Activated CD4-positive, alpha-beta memory T cell treated with anti-CD3 and anti-CD28 coated beads for 36 hours (primary cell): ENCODE data around the gene CDHR2. TPM values are rescaled to one million over a fixed set of nuclear protein-coding genes. Genes with fewer than 3 reads are reported as not detected.

Source experiments
- CTCF ChIA-PET: fragments of 350-600 bp; sonication (Branson Sonifier 250); formaldehyde crosslinking; loops from one replicate; lab custom pipeline; 2021; ENCODE audit warnings: antibody characterized with exemption, inconsistent platforms; lab: Charles Lee
- POLR2A ChIA-PET: fragments of 350-600 bp; sonication (Branson Sonifier 250); formaldehyde crosslinking; loops from one replicate; lab custom pipeline; 2021; ENCODE audit warnings: antibody characterized with exemption; lab: Charles Lee
- DNase-seq: peaks from one replicate; pipeline ENCODE4 v3.0.0-alpha.2; 2020
- H3K27ac Mint-ChIP-seq: one replicate; pipeline ENCODE4 v1.8.0; 2021; ENCODE audit warnings: mixed read lengths
- H3K27me3 Mint-ChIP-seq: one replicate; pipeline ENCODE4 v1.8.0; 2021; ENCODE audit warnings: mixed read lengths
- H3K36me3 Mint-ChIP-seq: one replicate; pipeline ENCODE4 v1.8.0; 2021; ENCODE audit warnings: mixed read lengths
- H3K4me1 Mint-ChIP-seq: one replicate; pipeline ENCODE4 v1.8.0; 2021; ENCODE audit warnings: low read depth, mixed read lengths
- H3K4me3 Mint-ChIP-seq: one replicate; pipeline ENCODE4 v1.8.0; 2021; ENCODE audit warnings: mild to moderate bottlenecking, mixed read lengths
- H3K9me3 Mint-ChIP-seq: one replicate; pipeline ENCODE4 v1.8.0; 2021; ENCODE audit warnings: mixed read lengths
- intact Hi-C: fragments of 100-400 bp; cut with micrococcal nuclease; formaldehyde crosslinking; loops from one replicate; pipeline ENCODE4 v1.15.1; 2023
- microRNA-seq: library from miRNA; unstranded; fragments of <30 nt; microRNA quantifications from one replicate; pipeline ENCODE4 v1.2.0, GENCODE V29; 2022; ENCODE audit warnings: borderline number of aligned reads, borderline microRNAs expressed, borderline replicate concordance
- total RNA-seq, 2 experiments: library from RNA; stranded (reverse); gene quantifications; one replicate each; pipeline ENCODE4 v1.2.3, GENCODE V29; 2021

CDHR2 gene
- total RNA-seq, 2 experiments from 2014 or later = 0.36 to 0.38 TPM

GRCh38 chr5:176640616-176641015 is 91.5 kb downstream of the CDHR2 start:
- peaks cover 2% of the 10 kb centered on the region for H3K27me3 Mint-ChIP-seq
- H3K36me3 Mint-ChIP-seq = no peaks in the 10 kb centered on the region
- ChIA-PET POLR2A (no interaction called here), CTCF (interaction anchor here (5.1 kb wide), 1 partner anchor 19 kb away, joined by 21 read pairs; no protein-coding TSS in a partner anchor)
- no peaks in the 10 kb centered on the region for H3K9me3 Mint-ChIP-seq
- intact Hi-C loops = no loop called here
- no peaks in the 10 kb centered on the region for H3K4me1 Mint-ChIP-seq
- no peak for DNase-seq
- H3K27ac Mint-ChIP-seq = no peak overlapping the region
- H3K4me3 Mint-ChIP-seq = no peak overlapping the region

GRCh38 chr5:176642675-176643490 is 93.7 kb downstream of the CDHR2 start:
- no peak overlapping the region for H3K4me3 Mint-ChIP-seq
- POLR2A ChIA-PET = interaction anchor here (0.5 kb wide), 1 partner anchor 291 kb away, joined by 3 read pairs; no protein-coding TSS in a partner anchor
- DNase-seq = no peak
- no peaks in the 10 kb centered on the region for H3K36me3 Mint-ChIP-seq
- no peak overlapping the region for H3K27ac Mint-ChIP-seq
- peaks cover under 1% of the 10 kb centered on the region for H3K27me3 Mint-ChIP-seq
- no peaks in the 10 kb centered on the region for H3K9me3 Mint-ChIP-seq
- intact Hi-C loops = no loop called here
- CTCF ChIA-PET = interaction anchor here (5.1 kb wide), 1 partner anchor 17 kb away, joined by 21 read pairs; no protein-coding TSS in a partner anchor
- peaks cover 13% of the 10 kb centered on the region for H3K4me1 Mint-ChIP-seq

DNA sequence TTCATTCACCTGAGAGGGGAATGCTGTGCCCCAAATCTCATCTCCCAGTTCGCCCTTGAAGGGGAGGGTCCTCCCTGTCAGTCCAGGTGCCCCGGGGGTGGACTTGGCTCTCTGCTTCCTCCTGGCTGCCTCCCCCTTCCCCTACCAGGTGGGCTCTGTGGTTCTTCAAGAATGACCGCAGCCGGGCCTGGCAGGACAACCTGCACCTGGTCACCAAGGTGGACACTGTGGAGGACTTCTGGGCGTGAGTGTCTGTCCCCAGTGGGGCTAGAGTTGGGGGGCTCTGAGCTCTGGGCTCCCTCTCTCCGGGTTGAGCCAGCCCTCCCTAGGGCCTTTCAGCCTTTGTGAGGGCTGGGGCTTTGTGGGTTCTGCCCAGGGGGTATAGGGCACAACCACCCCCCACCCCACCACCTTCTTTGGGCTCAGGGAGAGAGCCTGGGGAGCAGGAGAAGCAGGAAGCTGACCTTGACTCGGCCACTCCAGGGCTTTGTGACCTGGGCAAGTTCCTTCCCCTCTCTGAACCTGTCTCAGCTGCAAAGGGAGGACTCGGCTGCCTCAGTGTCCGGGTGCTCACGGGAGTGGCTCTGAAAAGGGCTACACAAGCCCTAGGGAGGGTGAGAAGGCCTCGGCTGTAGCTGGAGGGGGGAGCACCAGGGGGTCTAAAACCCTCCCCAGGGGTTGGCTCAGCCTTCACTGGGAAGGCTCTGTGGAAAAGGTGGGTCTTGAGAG is 94.5 kb downstream of the CDHR2 start:
- H3K9me3 Mint-ChIP-seq = no peaks in the 10 kb centered on the region
- no peaks in the 10 kb centered on the region for H3K36me3 Mint-ChIP-seq
- CTCF ChIA-PET = interaction anchor here (5.1 to 8.9 kb wide), 2 partner anchors 16 to 17 kb away, joined by 21 to 65 read pairs; no protein-coding TSS in a partner anchor
- no peaks in the 10 kb centered on the region for H3K27me3 Mint-ChIP-seq
- peaks cover 19% of the 10 kb centered on the region for H3K4me1 Mint-ChIP-seq
- intact Hi-C loops = no loop called here
- no peak overlapping the region for H3K27ac Mint-ChIP-seq
- POLR2A ChIA-PET = interaction anchor here (0.5 kb wide), 1 partner anchor 292 kb away, joined by 3 read pairs; no protein-coding TSS in a partner anchor
- no peak for DNase-seq
- H3K4me3 Mint-ChIP-seq = no peak overlapping the region

DNA sequence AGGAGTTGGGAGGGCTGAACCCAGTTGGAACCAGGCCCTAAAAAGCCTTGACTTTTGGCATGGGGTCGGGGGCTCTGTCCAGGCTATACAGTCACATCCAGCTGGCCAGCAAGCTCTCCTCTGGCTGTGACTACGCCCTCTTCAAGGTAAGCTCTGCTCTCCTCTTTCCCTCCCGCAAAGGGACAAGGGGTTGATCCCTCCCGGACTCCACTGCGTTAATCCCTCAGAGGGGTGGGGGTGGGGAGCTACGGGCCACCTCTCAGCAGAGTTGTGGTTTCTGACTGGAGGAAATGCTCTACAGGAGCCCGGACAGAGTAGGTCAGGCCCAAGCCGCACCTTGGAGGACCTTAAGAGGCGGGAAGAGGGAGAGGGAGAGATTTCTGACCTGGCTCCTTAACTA is 95.2 kb downstream of the CDHR2 start:
- POLR2A ChIA-PET = no interaction called here
- intact Hi-C loops = no loop called here
- Mint-ChIP-seq H3K27ac (no peak overlapping the region), H3K27me3 (no peaks in the 10 kb centered on the region), H3K4me3 (no peak overlapping the region), H3K36me3 (no peaks in the 10 kb centered on the region), H3K9me3 (no peaks in the 10 kb centered on the region), H3K4me1 (peaks cover 25% of the 10 kb centered on the region)
- DNase-seq = no peak
- CTCF ChIA-PET = interaction anchor here (8.9 kb wide), 1 partner anchor 17 kb away, joined by 65 read pairs; no protein-coding TSS in a partner anchor

- ChIA-PET POLR2A (no interaction called here), CTCF (interaction anchor here (8.9 kb wide), 1 partner anchor 16 kb away, joined by 65 read pairs; no protein-coding TSS in a partner anchor)
- intact Hi-C loops = loop anchor here (5.0 kb wide), 1 partner anchor 48 kb away; no protein-coding TSS in a partner anchor
- Mint-ChIP-seq H3K27ac (no peak overlapping the region), H3K4me1 (peaks cover 31% of the 10 kb centered on the region), H3K36me3 (no peaks in the 10 kb centered on the region), H3K9me3 (no peaks in the 10 kb centered on the region), H3K27me3 (no peaks in the 10 kb centered on the region), H3K4me3 (no peak overlapping the region)
- no peak for DNase-seq
These were observed 95.9 kb downstream of the CDHR2 start for GRCh38 chr5:176644878-176645670.

Small RNA genes within 50 kb of the gene (microRNA-seq; reads per million reads assigned to microRNA genes)
- gene MIR4281 = not detected

Other genes with a start within 250 kb of the CDHR2 start
- gene KIAA1191, start 187.6 kb upstream of the CDHR2 start, total RNA-seq = 10 to 100 TPM; 35.3 to 40.3 TPM
- gene ARL10, start 183.9 kb upstream of the CDHR2 start, total RNA-seq = 10 to 100 TPM in 1 of 2 experiments, 1 to 10 TPM in 1; 9.3 to 12.2 TPM
- gene NOP16, start 160.7 kb upstream of the CDHR2 start, total RNA-seq = 10 to 100 TPM; 52.5 to 57.6 TPM
- gene HIGD2A, start 160.6 kb upstream of the CDHR2 start, total RNA-seq = 100 to 1,000 TPM; 112 to 119 TPM
- gene CLTB, start 132.8 kb upstream of the CDHR2 start, total RNA-seq = 10 to 100 TPM; 51.5 to 57.0 TPM
- 10 to 100 TPM; 34.4 to 34.6 TPM for gene FAF2, start 101.0 kb upstream of the CDHR2 start, total RNA-seq
- 10 to 100 TPM; 61.9 to 68.1 TPM for gene RNF44, start 11.9 kb upstream of the CDHR2 start, total RNA-seq
- 1 to 10 TPM; 4.5 to 5.3 TPM for gene GPRIN1, start 60.8 kb downstream of the CDHR2 start, total RNA-seq
- gene SNCB, start 81.2 kb downstream of the CDHR2 start, total RNA-seq = under 1 TPM in 1 of 2 experiments, not detected in 1; 0.31 TPM
- not detected for gene EIF4E1B, start 81.3 kb downstream of the CDHR2 start, total RNA-seq
- 10 to 100 TPM; 25.2 to 25.3 TPM for gene TSPAN17, start 98.1 kb downstream of the CDHR2 start, total RNA-seq